ENCODE data around the gene ACBD4. TPM values are rescaled to one million over a fixed set of nuclear protein-coding genes. Genes with fewer than 3 reads are reported as not detected.

Gene ACBD4, protein sequence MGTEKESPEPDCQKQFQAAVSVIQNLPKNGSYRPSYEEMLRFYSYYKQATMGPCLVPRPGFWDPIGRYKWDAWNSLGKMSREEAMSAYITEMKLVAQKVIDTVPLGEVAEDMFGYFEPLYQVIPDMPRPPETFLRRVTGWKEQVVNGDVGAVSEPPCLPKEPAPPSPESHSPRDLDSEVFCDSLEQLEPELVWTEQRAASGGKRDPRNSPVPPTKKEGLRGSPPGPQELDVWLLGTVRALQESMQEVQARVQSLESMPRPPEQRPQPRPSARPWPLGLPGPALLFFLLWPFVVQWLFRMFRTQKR
- total RNA-seq (2022; extraction: Qiagen RNA extraction; ENCODE audit: low read depth) = 6.0 to 8.2 TPM (median 7.3 TPM) in 5 replicates

DNA sequence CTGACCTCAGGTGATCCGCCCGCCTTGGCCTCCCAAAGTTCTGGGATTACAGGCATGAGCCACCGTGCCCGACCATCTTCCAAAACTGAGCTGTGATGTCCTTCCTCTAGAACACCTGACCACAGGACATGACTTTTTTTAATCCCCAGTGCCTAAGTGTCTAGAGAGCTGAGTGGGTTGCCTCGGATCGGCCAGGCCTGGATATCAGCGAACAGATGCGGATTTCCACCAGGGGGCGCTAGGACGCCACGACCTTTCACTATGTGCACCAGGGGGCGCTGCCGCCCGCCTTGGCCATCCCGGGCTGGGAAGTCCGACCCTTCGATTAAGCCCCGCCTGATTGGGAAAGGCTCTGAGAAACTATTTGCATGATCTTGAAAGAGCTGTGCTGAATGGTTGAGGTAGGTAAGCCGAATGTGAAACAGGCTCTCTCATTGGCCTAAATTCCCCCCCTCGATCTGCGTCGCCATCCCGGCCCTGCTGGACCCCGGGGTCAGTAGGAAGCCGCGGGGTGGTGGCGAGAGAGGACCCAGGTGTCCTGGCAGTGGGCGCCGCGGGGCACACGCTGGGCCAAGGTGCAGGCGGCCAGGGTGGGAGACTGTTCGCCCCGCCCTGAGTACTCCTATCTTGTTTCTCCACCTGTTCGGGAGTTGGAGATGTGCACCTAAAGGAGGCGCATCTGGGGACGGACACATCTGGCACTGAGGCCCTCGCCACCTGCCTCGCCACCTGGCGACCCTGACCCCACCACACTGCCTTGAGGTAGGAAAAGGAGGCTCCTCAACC, at the start of gene ACBD4:
Gene ACBD4, plus strand, starts transcription at position 496 of the 786 bp plus-strand sequence. CDS start 458 bp downstream, outside the sequence.

DNA sequence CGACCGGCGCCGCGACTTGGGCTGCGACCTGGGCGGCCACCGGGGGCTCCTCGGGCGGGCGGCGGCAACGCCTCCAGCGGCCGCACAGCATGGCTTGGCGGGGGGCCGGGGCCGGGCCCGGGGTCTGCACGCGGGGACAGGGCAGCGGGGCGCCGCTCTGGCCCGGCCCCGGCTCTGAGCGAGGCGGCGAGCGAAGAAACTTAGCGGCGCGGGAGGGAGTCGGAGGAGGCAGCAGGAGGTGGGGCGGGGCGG, 3.2 kb upstream of the ACBD4 start, which contains the start of gene PLCD3:
Gene PLCD3, minus strand, starts transcription at position 196 of the 252 bp plus-strand sequence. Its CDS starts 105 bp downstream, at position 91.

DNA sequence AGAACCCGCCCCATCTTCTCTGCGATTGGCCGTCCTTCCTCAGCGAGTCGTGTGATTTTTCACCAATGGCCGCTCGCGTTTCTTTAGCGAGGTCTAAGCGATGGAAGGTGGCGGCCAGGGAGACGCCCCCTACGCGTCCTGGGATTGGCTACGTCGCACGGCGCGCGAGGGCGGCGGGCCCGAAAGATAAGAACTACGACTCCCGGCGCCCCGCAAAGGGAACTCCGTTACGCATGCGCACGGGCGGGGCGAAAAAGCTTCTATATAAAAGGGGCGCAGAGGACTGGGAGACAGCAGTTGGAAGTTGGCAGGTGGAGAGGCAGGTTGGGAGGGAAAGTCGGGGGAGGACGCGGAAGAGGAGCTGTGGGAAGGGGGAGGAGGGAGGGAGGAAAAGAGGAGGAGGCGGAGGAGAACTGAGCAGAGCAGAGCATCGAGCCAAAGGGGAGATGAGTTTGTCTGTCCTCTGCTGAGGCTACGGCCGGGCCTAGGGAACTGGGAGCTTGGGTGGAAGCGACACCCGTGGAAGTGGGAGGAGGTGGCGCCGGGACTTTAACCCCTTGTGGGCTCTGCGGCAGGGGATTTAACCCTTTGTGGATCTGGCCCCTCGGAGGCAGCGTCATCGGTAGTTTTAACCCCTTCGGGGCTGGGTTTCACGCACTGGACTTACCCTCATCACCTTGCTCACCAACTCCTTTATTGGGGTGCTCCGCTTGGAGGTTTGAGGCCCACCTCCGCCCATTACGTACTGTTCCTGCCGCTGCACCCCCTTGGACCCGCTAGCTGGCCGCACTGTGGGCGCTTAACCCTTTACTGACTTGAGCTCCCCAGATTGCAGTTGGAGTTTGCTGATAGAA, 12.9 kb downstream of the ACBD4 start, which contains the start of gene HEXIM1:
Gene HEXIM1, plus strand, starts transcription at position 293 of the 854 bp plus-strand sequence. CDS start 716 bp downstream, outside the sequence.

DNA sequence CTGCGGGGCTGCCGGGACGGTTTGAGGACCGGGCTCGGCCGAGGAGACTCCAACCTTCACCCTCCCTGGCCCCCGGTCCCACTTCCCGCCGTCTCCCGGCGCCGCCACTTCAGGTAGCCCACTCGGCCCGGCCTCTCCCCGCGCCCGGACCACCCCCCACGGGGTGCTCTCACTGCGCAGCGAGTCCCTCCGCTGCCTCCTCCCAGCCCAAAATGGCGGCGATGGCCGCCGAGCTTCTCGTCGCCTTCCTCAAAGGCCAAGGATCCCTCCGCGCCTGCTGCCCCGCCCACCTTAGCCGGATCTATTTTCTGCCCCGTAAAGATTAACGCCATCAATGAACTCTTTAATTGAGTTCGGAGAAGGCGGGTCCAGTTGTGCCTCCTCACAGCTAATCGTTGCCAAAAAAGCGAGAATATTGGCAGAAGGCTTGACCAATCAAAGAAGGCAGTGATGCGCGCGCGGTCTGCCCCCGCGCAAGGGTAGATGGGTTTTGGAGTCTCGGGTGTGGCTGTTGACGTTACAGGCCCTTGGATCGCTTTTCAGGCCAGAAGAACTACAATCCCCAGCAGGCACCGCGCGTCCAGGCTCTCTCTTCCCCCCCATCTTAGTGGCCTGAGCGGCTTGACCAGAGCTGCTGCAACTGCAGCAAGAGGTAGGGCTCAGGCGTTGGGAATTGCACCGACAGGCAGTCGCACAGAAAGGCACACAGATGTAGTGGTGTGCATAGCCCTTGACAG, 26.0 kb downstream of the ACBD4 start, which contains the start of gene HEXIM2:
Gene HEXIM2, plus strand, starts transcription at position 588 of the 737 bp plus-strand sequence. CDS start 919 bp downstream, outside the sequence.

Other genes starting within 250 kb of the ACBD4 start
- 143 to 164 TPM (median 147 TPM) in 5 replicates for gene EFTUD2, start 236.2 kb upstream of the ACBD4 start, total RNA-seq (2022; extraction: Qiagen RNA extraction; ENCODE audit: low read depth)
- gene GFAP, start 220.2 kb upstream of the ACBD4 start, total RNA-seq (2022; extraction: Qiagen RNA extraction; ENCODE audit: low read depth) = 0.70 to 1.0 TPM (median 0.98 TPM) in 5 replicates
- 28.5 to 39.8 TPM (median 35.4 TPM) in 5 replicates for gene KIF18B, start 187.9 kb upstream of the ACBD4 start, total RNA-seq (2022; extraction: Qiagen RNA extraction; ENCODE audit: low read depth)
- 17.0 to 30.5 TPM (median 28.7 TPM) in 5 replicates for gene C1QL1, start 167.4 kb upstream of the ACBD4 start, total RNA-seq (2022; extraction: Qiagen RNA extraction; ENCODE audit: low read depth)
- 14.0 to 16.9 TPM (median 16.8 TPM) in 5 replicates for gene DCAKD, start 84.1 kb upstream of the ACBD4 start, total RNA-seq (2022; extraction: Qiagen RNA extraction; ENCODE audit: low read depth)
- gene NMT1, start 74.4 kb upstream of the ACBD4 start, total RNA-seq (2022; extraction: Qiagen RNA extraction; ENCODE audit: low read depth) = 164 to 390 TPM (median 182 TPM) in 5 replicates
- gene PLCD3, start 3.2 kb upstream of the ACBD4 start, total RNA-seq (2022; extraction: Qiagen RNA extraction; ENCODE audit: low read depth) = 146 to 212 TPM (median 192 TPM) in 5 replicates
- 42.3 to 53.2 TPM (median 47.9 TPM) in 5 replicates for gene HEXIM1, start 12.8 kb downstream of the ACBD4 start, total RNA-seq (2022; extraction: Qiagen RNA extraction; ENCODE audit: low read depth)
- gene HEXIM2, start 26.2 kb downstream of the ACBD4 start, total RNA-seq (2022; extraction: Qiagen RNA extraction; ENCODE audit: low read depth) = 13.8 to 20.2 TPM (median 16.0 TPM) in 5 replicates
- 31.4 to 37.6 TPM (median 36.1 TPM) in 5 replicates for gene FMNL1, start 86.2 kb downstream of the ACBD4 start, total RNA-seq (2022; extraction: Qiagen RNA extraction; ENCODE audit: low read depth)
- 0.08 to 0.19 TPM (median 0.15 TPM) in 5 replicates for gene SPATA32, start 126.4 kb downstream of the ACBD4 start, total RNA-seq (2022; extraction: Qiagen RNA extraction; ENCODE audit: low read depth)
- gene MAP3K14, start 181.3 kb downstream of the ACBD4 start, total RNA-seq (2022; extraction: Qiagen RNA extraction; ENCODE audit: low read depth) = 44.8 to 65.3 TPM (median 59.6 TPM) in 5 replicates